HepG2 (cell line): Measurements from ENCODE around the gene WDR26. TPM values are rescaled to one million over a fixed set of nuclear protein-coding genes. Genes with fewer than 3 reads are reported as not detected.

ENCODE experiments used
- ATAC-seq: fragments of 200-7000 bp; cut with Tn5 transposase; 3 replicates; pipeline ENCODE4 v1.9.1; 2020; ENCODE audit warnings: mild to moderate bottlenecking, moderate library complexity
- BruUV-seq: library from RNA; stranded (reverse); fragments of 400-500 nt; replicated peaks from 2 replicates; lab custom pipeline; 2021; lab: Mats Ljungman, UMichigan
- CTCF ChIA-PET: fragments of 300-600 bp; formaldehyde crosslinking; extraction: SDS; loops from one replicate; lab custom pipeline; 2021; ENCODE audit warnings: low total read pairs, inconsistent platforms, low intra/inter-chr PET ratio; lab: Yijun Ruan, JAX
- POLR2A ChIA-PET: fragments of 350-600 bp; sonication (Branson Sonifier 250); formaldehyde crosslinking; loops from one replicate; lab custom pipeline; 2020; ENCODE audit warnings: antibody characterized with exemption, inconsistent platforms; lab: Yijun Ruan, JAX
- DNase-seq: peaks from one replicate; pipeline ENCODE4 v3.0.0-alpha.2; 2015; ENCODE audit warnings: low spot score
- FAIRE-seq: peaks from 3 replicates; lab custom pipeline; 2011; peaks lifted over from hg19 to GRCh38; lab: Jason Lieb, UNC
- H2AFZ ChIP-seq: one replicate; pipeline ENCODE4 v1.6.1; 2011; ENCODE audit warnings: low read length, inconsistent platforms
- H3K27ac ChIP-seq: fragments of 300-600 bp; 3 replicates; pipeline ENCODE4 v1.8.0; 2011; ENCODE audit warnings: mixed run types, mild to moderate bottlenecking, mixed read lengths, low read length, inconsistent platforms; ENCODE audit not compliant: insufficient read depth; ENCODE audit errors: extremely low read length
- H3K27me3 ChIP-seq, 2 experiments: fragments of 200-600 bp in 1 of 2; 2 replicates in 1 of 2; 3 replicates in 1 of 2; pipeline versions ENCODE4 v1.6.0 to v1.8.0; 2011; ENCODE audit warnings: low read length in 2 of 2, mild to moderate bottlenecking in 2 of 2, moderate library complexity in 2 of 2, inconsistent platforms in 1 of 2; ENCODE audit not compliant: insufficient read depth in 2 of 2, control insufficient read depth in 1 of 2
- H3K36me3 ChIP-seq, 2 experiments: fragments of 200-600 bp in 1 of 2; replicated peaks in 1 of 2; 2 replicates in 1 of 2; 3 replicates in 1 of 2; pipeline versions ENCODE4 v1.5.1 to v1.8.0; 2011; ENCODE audit warnings: low read length in 2 of 2, inconsistent platforms in 1 of 2; ENCODE audit not compliant: insufficient read depth in 2 of 2, control insufficient read depth in 1 of 2
- H3K4me1 ChIP-seq: 2 replicates; pipeline ENCODE4 v1.5.1; 2012; ENCODE audit warnings: low read length, inconsistent platforms; ENCODE audit not compliant: insufficient read depth
- H3K4me2 ChIP-seq: 2 replicates; pipeline ENCODE4 v1.6.0; 2011; ENCODE audit warnings: low read depth, low read length, inconsistent platforms
- H3K4me3 ChIP-seq, 3 experiments: fragments of 200-600 bp in 1 of 3; sonication (generic), shearing (Covaris generic) in 1 of 3; replicated peaks in 1 of 3; 2 replicates each; pipeline ENCODE4 v1.5.1; 2011 to 2016; ENCODE audit warnings: low read length in 3 of 3, inconsistent platforms in 2 of 3, low read depth in 2 of 3, mild to moderate bottlenecking in 2 of 3, control low read depth in 1 of 3, mixed read lengths in 1 of 3; ENCODE audit not compliant: insufficient read depth in 1 of 3
- H3K79me2 ChIP-seq: one replicate; pipeline ENCODE4 v1.6.1; 2011; ENCODE audit warnings: low read length, inconsistent platforms; ENCODE audit not compliant: insufficient read depth
- H3K9ac ChIP-seq: 2 replicates; pipeline ENCODE4 v1.6.0; 2011; ENCODE audit warnings: mild to moderate bottlenecking, low read depth, low read length, inconsistent platforms; ENCODE audit not compliant: insufficient read depth
- H3K9me3 ChIP-seq: 2 replicates; pipeline ENCODE4 v1.5.1; 2012; ENCODE audit warnings: mild to moderate bottlenecking, low read length
- H4K20me1 ChIP-seq: 2 replicates; pipeline ENCODE4 v1.6.0; 2011; ENCODE audit warnings: inconsistent platforms, mild to moderate bottlenecking, low read length, moderate library complexity; ENCODE audit not compliant: insufficient read depth
- KDM6A ChIP-seq: IDR thresholded peaks from 2 replicates; pipeline ENCODE4 v1.6.1; 2016; ENCODE audit warnings: low read depth
- KLF16 ChIP-seq, 2 experiments: sonication (generic) in 1 of 2; formaldehyde crosslinking in 1 of 2; IDR thresholded peaks; 2 replicates each; pipeline versions ENCODE4 v1.6.1 to v1.8.0; 2016 to 2023; ENCODE audit warnings: missing genetic modification reagents in 2 of 2, missing compliant biosample characterization in 1 of 2
- MAZ ChIP-seq, 2 experiments: sonication (generic) in 1 of 2; formaldehyde crosslinking in 1 of 2; IDR thresholded peaks; 2 replicates each; pipeline versions ENCODE4 v1.5.0 to v1.6.1; 2012 to 2020; ENCODE audit warnings: low read depth in 2 of 2, mild to moderate bottlenecking in 2 of 2, borderline replicate concordance in 1 of 2, improper control_type of control experiment in 1 of 2, low read length in 1 of 2, missing genetic modification reagents in 1 of 2, moderate library complexity in 1 of 2
- MEIS2 ChIP-seq: sonication (generic); formaldehyde crosslinking; IDR thresholded peaks from 2 replicates; pipeline ENCODE4 v1.9.0; 2021; ENCODE audit warnings: mild to moderate bottlenecking, missing genetic modification reagents
- NFYB ChIP-seq: sonication (generic); formaldehyde crosslinking; IDR thresholded peaks from 2 replicates; pipeline ENCODE4 v1.4.0; 2020; ENCODE audit warnings: missing genetic modification reagents
- SMARCE1 ChIP-seq: fragments of 450-650 bp; IDR thresholded peaks from 2 replicates; pipeline ENCODE4 v1.6.1; 2017; ENCODE audit warnings: borderline replicate concordance
- TEAD2 ChIP-seq: sonication (generic); formaldehyde crosslinking; IDR thresholded peaks from 2 replicates; pipeline ENCODE4 v1.9.0; 2021; ENCODE audit warnings: missing genetic modification reagents
- ZFP1 ChIP-seq: IDR thresholded peaks from 2 replicates; pipeline ENCODE4 v1.6.1; 2016
- ZMYM3 ChIP-seq: sonication (generic); formaldehyde crosslinking; IDR thresholded peaks from 2 replicates; pipeline ENCODE4 v1.5.1; 2020; ENCODE audit warnings: mild to moderate bottlenecking, missing genetic modification reagents
- ZNF354B ChIP-seq: sonication (generic); formaldehyde crosslinking; IDR thresholded peaks from 2 replicates; pipeline ENCODE4 v1.8.0; 2022; ENCODE audit warnings: mild to moderate bottlenecking, missing genetic modification reagents
- ZNF530 ChIP-seq: sonication (generic); formaldehyde crosslinking; IDR thresholded peaks from 2 replicates; pipeline ENCODE4 v1.5.0; 2020; ENCODE audit warnings: low read depth, mild to moderate bottlenecking, missing genetic modification reagents
- ZNF652 ChIP-seq: IDR thresholded peaks from 2 replicates; pipeline ENCODE4 v1.6.1; 2016; ENCODE audit warnings: low read depth, borderline replicate concordance
- ZNF749 ChIP-seq: sonication (generic); formaldehyde crosslinking; IDR thresholded peaks from 2 replicates; pipeline ENCODE4 v1.8.0; 2022; ENCODE audit warnings: mild to moderate bottlenecking, missing genetic modification reagents, moderate library complexity, borderline replicate concordance
- WGBS: methylation state at CpG from one replicate; pipeline ENCODE4 v1.1.6; 2017; ENCODE audit warnings: low lambda C conversion rate; 5-methylcytosine and 5-hydroxymethylcytosine counted together
- in situ Hi-C: cut with HindIII; loops from 2 replicates; pipeline ENCODE4 v1.10.0; 2017; ENCODE audit warnings: low pct_unique_long_range_greater_than_20kb; ENCODE audit not compliant: extremely low pct_ligation_motif_present
- intact Hi-C: fragments of 100-400 bp; cut with micrococcal nuclease; formaldehyde crosslinking; loops from one replicate; pipeline ENCODE4 v1.10.0; 2022; ENCODE audit not compliant: unreplicated experiment
- polyA plus RNA-seq, 8 experiments: library from polyadenylated mRNA; depleted of rRNA in 3 of 8; stranded (reverse) in 7 of 8; unstranded in 1 of 8; fragments of >200 nt; fragmentation: Illumina TruSeq in 4 of 8; extraction: Trizol in 4 of 8; gene quantifications; 2 replicates each; pipeline versions ENCODE4 v1.2.1 to v1.2.3, GENCODE V29; 2011 to 2016; ENCODE audit warnings: low read depth in 4 of 8, missing spikeins in 1 of 8, mixed read lengths in 1 of 8; ENCODE audit not compliant: insufficient read depth in 1 of 8
- total RNA-seq, 5 experiments: library from RNA; depleted of rRNA; stranded (reverse); fragments of >200 nt; fragmentation: Illumina TruSeq; extraction: Trizol; gene quantifications; 2 replicates each; pipeline ENCODE4 v1.2.3, GENCODE V29; 2016; ENCODE audit warnings: low read depth in 1 of 5
- TF ChIP-seq, protein P1 (sequence below): sonication (generic); formaldehyde crosslinking; IDR thresholded peaks from 2 replicates; pipeline ENCODE4 v1.8.0; 2022; ENCODE audit warnings: mild to moderate bottlenecking, missing genetic modification reagents, moderate library complexity
- TF ChIP-seq, protein P2 (sequence below): sonication (generic); formaldehyde crosslinking; IDR thresholded peaks from 2 replicates; pipeline ENCODE4 v1.5.0; 2020; ENCODE audit warnings: mild to moderate bottlenecking, missing genetic modification reagents
- TF ChIP-seq, protein P3 (sequence below): sonication (generic); IDR thresholded peaks from 2 replicates; pipeline ENCODE4 v1.6.1; 2016; ENCODE audit warnings: low read depth, borderline replicate concordance

The WDR26 gene
- total and polyA plus RNA-seq, 2 of the 13 experiments (the other 11 are each of a cell fraction or from before 2014, with no cell fraction given): 13.2 to 23.7 TPM

DNA sequence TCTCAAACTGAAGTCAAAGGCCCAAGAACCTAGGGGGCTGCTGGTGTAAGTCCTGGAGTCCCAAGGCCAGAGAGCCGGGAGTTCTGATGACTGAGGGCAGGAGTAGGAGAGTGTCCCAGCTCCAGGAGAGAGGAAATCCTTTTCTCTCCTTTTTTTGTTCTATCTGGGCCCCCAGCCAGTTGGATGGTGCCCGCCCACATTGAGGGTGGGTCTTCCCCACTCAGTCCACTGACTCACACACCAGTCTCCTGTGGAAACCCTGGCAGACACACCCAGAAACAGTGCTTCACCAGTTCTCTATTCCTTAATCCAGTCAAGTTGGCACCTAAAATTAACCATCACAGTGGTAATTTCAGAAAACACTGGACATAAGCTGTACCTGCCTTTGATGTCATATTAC is 12.7 kb upstream of the WDR26 start:
- in situ Hi-C loops: no loop called here
- ChIA-PET CTCF (no interaction called here), POLR2A (no interaction called here)
- no peaks in the 10 kb centered on the region for H3K4me1 ChIP-seq
- no peak for DNase-seq
- H3K9ac ChIP-seq: no peak overlapping the region
- no peaks in the 10 kb centered on the region for H3K9me3 ChIP-seq
- no peaks in the 10 kb centered on the region for H3K36me3 ChIP-seq
- no peak for ATAC-seq
- no TSS peak for BruUV-seq
- no peaks in the 10 kb centered on the region for H4K20me1 ChIP-seq
- no peak overlapping the region for H3K27ac ChIP-seq
- FAIRE-seq: no peak
- H3K79me2 ChIP-seq: no peaks in the 10 kb centered on the region
- H2AFZ ChIP-seq: no peak overlapping the region
- H3K27me3 ChIP-seq: no peaks in the 10 kb centered on the region
- H3K4me3 ChIP-seq: no peak overlapping the region
- WGBS: 95% methylated on average over 2 of the region's 2 CpGs
- no peak for TF ChIP-seq NFYB
- no peak for TF ChIP-seq MEIS2
- no peak for TF ChIP-seq ZFP1 (CRISPR knock-in tag)
- TF ChIP-seq ZNF354B (CRISPR knock-in tag): no peak
- TF ChIP-seq KDM6A (CRISPR knock-in tag): no peak
- no peak for TF ChIP-seq ZNF530 (CRISPR knock-in tag)
- TF ChIP-seq SMARCE1: no peak
- TF ChIP-seq TEAD2 (CRISPR knock-in tag): no peak
- TF ChIP-seq ZNF652 (CRISPR knock-in tag): no peak
- TF ChIP-seq, protein P1, sequence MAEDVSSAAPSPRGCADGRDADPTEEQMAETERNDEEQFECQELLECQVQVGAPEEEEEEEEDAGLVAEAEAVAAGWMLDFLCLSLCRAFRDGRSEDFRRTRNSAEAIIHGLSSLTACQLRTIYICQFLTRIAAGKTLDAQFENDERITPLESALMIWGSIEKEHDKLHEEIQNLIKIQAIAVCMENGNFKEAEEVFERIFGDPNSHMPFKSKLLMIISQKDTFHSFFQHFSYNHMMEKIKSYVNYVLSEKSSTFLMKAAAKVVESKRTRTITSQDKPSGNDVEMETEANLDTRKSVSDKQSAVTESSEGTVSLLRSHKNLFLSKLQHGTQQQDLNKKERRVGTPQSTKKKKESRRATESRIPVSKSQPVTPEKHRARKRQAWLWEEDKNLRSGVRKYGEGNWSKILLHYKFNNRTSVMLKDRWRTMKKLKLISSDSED (CRISPR knock-in tag): no peak
- TF ChIP-seq, protein P2, sequence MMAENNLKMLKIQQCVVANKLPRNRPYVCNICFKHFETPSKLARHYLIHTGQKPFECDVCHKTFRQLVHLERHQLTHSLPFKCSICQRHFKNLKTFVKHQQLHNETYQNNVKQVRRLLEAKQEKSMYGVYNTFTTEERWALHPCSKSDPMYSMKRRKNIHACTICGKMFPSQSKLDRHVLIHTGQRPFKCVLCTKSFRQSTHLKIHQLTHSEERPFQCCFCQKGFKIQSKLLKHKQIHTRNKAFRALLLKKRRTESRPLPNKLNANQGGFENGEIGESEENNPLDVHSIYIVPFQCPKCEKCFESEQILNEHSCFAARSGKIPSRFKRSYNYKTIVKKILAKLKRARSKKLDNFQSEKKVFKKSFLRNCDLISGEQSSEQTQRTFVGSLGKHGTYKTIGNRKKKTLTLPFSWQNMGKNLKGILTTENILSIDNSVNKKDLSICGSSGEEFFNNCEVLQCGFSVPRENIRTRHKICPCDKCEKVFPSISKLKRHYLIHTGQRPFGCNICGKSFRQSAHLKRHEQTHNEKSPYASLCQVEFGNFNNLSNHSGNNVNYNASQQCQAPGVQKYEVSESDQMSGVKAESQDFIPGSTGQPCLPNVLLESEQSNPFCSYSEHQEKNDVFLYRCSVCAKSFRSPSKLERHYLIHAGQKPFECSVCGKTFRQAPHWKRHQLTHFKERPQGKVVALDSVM: no peak
- no peak for TF ChIP-seq MAZ (IDR thresholded peaks at IDR 0.05; ENCODE audit: borderline replicate concordance, low read depth, low read length)
- TF ChIP-seq MAZ (CRISPR knock-in tag; IDR thresholded peaks at IDR 0.05; ENCODE audit: low read depth): no peak
- TF ChIP-seq, protein P3, sequence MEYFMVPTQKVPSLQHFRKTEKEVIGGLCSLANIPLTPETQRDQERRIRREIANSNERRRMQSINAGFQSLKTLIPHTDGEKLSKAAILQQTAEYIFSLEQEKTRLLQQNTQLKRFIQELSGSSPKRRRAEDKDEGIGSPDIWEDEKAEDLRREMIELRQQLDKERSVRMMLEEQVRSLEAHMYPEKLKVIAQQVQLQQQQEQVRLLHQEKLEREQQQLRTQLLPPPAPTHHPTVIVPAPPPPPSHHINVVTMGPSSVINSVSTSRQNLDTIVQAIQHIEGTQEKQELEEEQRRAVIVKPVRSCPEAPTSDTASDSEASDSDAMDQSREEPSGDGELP: no peak
- TF ChIP-seq ZNF749 (CRISPR knock-in tag): no peak
- TF ChIP-seq KLF16 (CRISPR knock-in tag; IDR thresholded peaks at IDR 0.05): no peak
- no peak for TF ChIP-seq ZMYM3 (CRISPR knock-in tag)
- TF ChIP-seq, all 625 proteins: peak for 0
- no peak overlapping the region for H3K4me2 ChIP-seq
- intact Hi-C loops: no loop called here
